Measurements from ENCODE around the gene ARHGEF28. TPM values are rescaled to one million over a fixed set of nuclear protein-coding genes. Genes with fewer than 3 reads are reported as not detected.

The ARHGEF28 gene
- total RNA-seq, 1 donor from 2014 or later, result 8.5 TPM

DNA sequence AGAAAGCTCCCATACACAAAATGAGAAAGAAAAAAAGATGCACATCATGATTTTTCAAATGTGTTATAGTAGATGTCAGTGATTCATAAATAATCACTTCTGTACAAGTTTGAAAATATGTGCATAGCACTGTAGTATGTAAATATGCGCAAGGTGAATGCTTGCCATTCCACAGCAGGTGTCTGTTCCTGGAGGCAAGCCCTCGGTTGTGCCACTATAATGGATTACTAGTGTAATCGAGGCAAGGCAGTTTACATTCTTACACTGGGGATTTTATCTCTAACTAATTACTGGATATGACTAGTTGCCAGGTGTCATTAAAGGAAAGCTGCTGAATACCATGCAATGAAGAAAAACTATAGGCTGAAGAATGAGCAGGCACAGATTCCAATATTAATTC is 93.6 kb downstream of the ARHGEF28 start:
- H3K9me3 ChIP-seq (ENCODE audit: insufficient read depth, low read depth, low read length), result no peaks in the 10 kb centered on the region
- Mint-ChIP-seq H3K27ac (ENCODE audit: unreplicated experiment) (no peak overlapping the region), H3K36me3 (ENCODE audit: low read depth, unreplicated experiment) (no peaks in the 10 kb centered on the region), H3K27me3 (ENCODE audit: low read depth, unreplicated experiment) (no peaks in the 10 kb centered on the region), H3K9me3 (ENCODE audit: unreplicated experiment) (no peaks in the 10 kb centered on the region), H3K4me3 (ENCODE audit: unreplicated experiment) (no peak overlapping the region), H3K4me1 (ENCODE audit: low read depth, unreplicated experiment) (no peaks in the 10 kb centered on the region)
- no peaks in the 10 kb centered on the region for H3K79me2 ChIP-seq (ENCODE audit: insufficient read depth, low read length)
- no peak overlapping the region for H3K4me2 ChIP-seq (ENCODE audit: low read length)
- H2AFZ ChIP-seq (ENCODE audit: low read depth, low read length), result no peak overlapping the region
- H4K20me1 ChIP-seq (ENCODE audit: insufficient read depth, low read length), result no peaks in the 10 kb centered on the region
- H3K27me3 ChIP-seq (ENCODE audit: insufficient read depth, low read length), result no peaks in the 10 kb centered on the region
- H3K9ac ChIP-seq (ENCODE audit: low read length), result no peak overlapping the region
- no peaks in the 10 kb centered on the region for H3K36me3 ChIP-seq (ENCODE audit: insufficient read depth, low read length)
- no peak for DNase-seq (ENCODE audit: low read depth)
- H3K4me3 ChIP-seq (ENCODE audit: insufficient read depth, low read depth, low read length), result no peak overlapping the region
- FAIRE-seq, result no peak
- H3K4me1 ChIP-seq (ENCODE audit: insufficient read depth, low read length), result no peaks in the 10 kb centered on the region
- TF ChIP-seq CTCF (IDR thresholded peaks at IDR 0.05; ENCODE audit: insufficient read depth, low read depth, low read length) (no peak), EZH2 (IDR thresholded peaks at IDR 0.05; ENCODE audit: insufficient read depth, low read length) (no peak)
- H3K27ac ChIP-seq (ENCODE audit: low read depth, low read length), result no peak overlapping the region

DNA sequence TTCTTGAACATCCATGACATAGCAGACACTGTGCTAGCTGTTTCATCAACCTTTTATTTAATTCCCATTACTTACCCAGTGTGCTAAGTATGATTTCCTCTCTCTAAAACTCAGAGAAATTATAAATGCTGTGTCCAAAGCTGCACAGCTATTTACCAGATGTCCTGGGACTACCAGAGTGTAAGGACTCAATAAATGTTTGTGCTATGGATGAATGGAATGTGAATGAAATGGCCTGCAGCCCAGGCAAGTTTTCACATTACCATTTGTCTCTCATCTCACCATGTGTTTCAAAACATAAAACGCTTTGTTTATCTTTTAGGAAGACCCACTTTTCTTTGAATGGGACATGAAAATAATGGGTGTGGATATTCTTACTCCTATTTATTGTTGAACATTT is 96.2 kb downstream of the ARHGEF28 start:
- H3K9me3 ChIP-seq (ENCODE audit: insufficient read depth, low read depth, low read length), result no peaks in the 10 kb centered on the region
- TF ChIP-seq EZH2 (IDR thresholded peaks at IDR 0.05; ENCODE audit: insufficient read depth, low read length) (no peak), CTCF (IDR thresholded peaks at IDR 0.05; ENCODE audit: insufficient read depth, low read depth, low read length) (no peak)
- Mint-ChIP-seq H3K36me3 (ENCODE audit: low read depth, unreplicated experiment) (no peaks in the 10 kb centered on the region), H3K27me3 (ENCODE audit: low read depth, unreplicated experiment) (no peaks in the 10 kb centered on the region), H3K27ac (ENCODE audit: unreplicated experiment) (no peak overlapping the region), H3K9me3 (ENCODE audit: unreplicated experiment) (no peaks in the 10 kb centered on the region), H3K4me1 (ENCODE audit: low read depth, unreplicated experiment) (peaks cover 1% of the 10 kb centered on the region), H3K4me3 (ENCODE audit: unreplicated experiment) (no peak overlapping the region)
- H2AFZ ChIP-seq (ENCODE audit: low read depth, low read length), result no peak overlapping the region
- no peaks in the 10 kb centered on the region for H3K27me3 ChIP-seq (ENCODE audit: insufficient read depth, low read length)
- H4K20me1 ChIP-seq (ENCODE audit: insufficient read depth, low read length), result no peaks in the 10 kb centered on the region
- no peak overlapping the region for H3K9ac ChIP-seq (ENCODE audit: low read length)
- FAIRE-seq, result no peak
- no peaks in the 10 kb centered on the region for H3K36me3 ChIP-seq (ENCODE audit: insufficient read depth, low read length)
- no peak overlapping the region for H3K4me2 ChIP-seq (ENCODE audit: low read length)
- H3K27ac ChIP-seq (ENCODE audit: low read depth, low read length), result no peak overlapping the region
- no peaks in the 10 kb centered on the region for H3K4me1 ChIP-seq (ENCODE audit: insufficient read depth, low read length)
- H3K79me2 ChIP-seq (ENCODE audit: insufficient read depth, low read length), result no peaks in the 10 kb centered on the region
- DNase-seq (ENCODE audit: low read depth), result no peak
- H3K4me3 ChIP-seq (ENCODE audit: insufficient read depth, low read depth, low read length), result no peak overlapping the region

GRCh38 chr5:73726071-73726470 is 100.1 kb downstream of the ARHGEF28 start:
- Histone ChIP-seq H3K27me3 (ENCODE audit: insufficient read depth, low read length) (no peaks in the 10 kb centered on the region), H3K9ac (ENCODE audit: low read length) (no peak overlapping the region), H3K9me3 (ENCODE audit: insufficient read depth, low read depth, low read length) (no peaks in the 10 kb centered on the region), H2AFZ (ENCODE audit: low read depth, low read length) (no peak overlapping the region), H4K20me1 (ENCODE audit: insufficient read depth, low read length) (no peaks in the 10 kb centered on the region), H3K4me3 (ENCODE audit: insufficient read depth, low read depth, low read length) (no peak overlapping the region), H3K4me1 (ENCODE audit: insufficient read depth, low read length) (no peaks in the 10 kb centered on the region), H3K79me2 (ENCODE audit: insufficient read depth, low read length) (no peaks in the 10 kb centered on the region), H3K4me2 (ENCODE audit: low read length) (no peak overlapping the region), H3K27ac (ENCODE audit: low read depth, low read length) (no peak overlapping the region), H3K36me3 (ENCODE audit: insufficient read depth, low read length) (no peaks in the 10 kb centered on the region)
- no peak for DNase-seq (ENCODE audit: low read depth)
- no peak for TF ChIP-seq CTCF (IDR thresholded peaks at IDR 0.05; ENCODE audit: insufficient read depth, low read depth, low read length)
- TF ChIP-seq EZH2 (IDR thresholded peaks at IDR 0.05; ENCODE audit: insufficient read depth, low read length), result no peak
- H3K27ac Mint-ChIP-seq (ENCODE audit: unreplicated experiment), result no peak overlapping the region
- H3K36me3 Mint-ChIP-seq (ENCODE audit: low read depth, unreplicated experiment), result no peaks in the 10 kb centered on the region
- peaks cover 1% of the 10 kb centered on the region for H3K4me1 Mint-ChIP-seq (ENCODE audit: low read depth, unreplicated experiment)
- H3K9me3 Mint-ChIP-seq (ENCODE audit: unreplicated experiment), result no peaks in the 10 kb centered on the region
- no peak for FAIRE-seq
- H3K4me3 Mint-ChIP-seq (ENCODE audit: unreplicated experiment), result no peak overlapping the region
- H3K27me3 Mint-ChIP-seq (ENCODE audit: low read depth, unreplicated experiment), result no peaks in the 10 kb centered on the region
